IPS-15b (cell line): ENCODE measurements around the gene RAB5IF.
A peak's percentile ranks its signal among the peaks of the same experiment; 100 is the strongest.
"Not testable (repeated sequence)": the region's sequence is repeated elsewhere in the genome, so short reads cannot be mapped to it uniquely, and the experiment has no call there.

Experiments used
- H3K27me3 ChIP-seq: one replicate; pipeline ENCODE4 v1.6.1; 2013; ENCODE audit warnings: low read length; ENCODE audit not compliant: control insufficient read depth, insufficient read depth
- H3K36me3 ChIP-seq: one replicate; pipeline ENCODE4 v1.6.1; 2013; ENCODE audit warnings: low read length; ENCODE audit not compliant: control insufficient read depth, insufficient read depth
- H3K4me1 ChIP-seq: one replicate; pipeline ENCODE4 v1.6.1; 2013; ENCODE audit warnings: mild to moderate bottlenecking, low read length; ENCODE audit not compliant: control insufficient read depth, insufficient read depth
- H3K4me3 ChIP-seq: one replicate; pipeline ENCODE4 v1.5.1; 2013; ENCODE audit warnings: low read depth, low read length
- H3K9ac ChIP-seq: one replicate; pipeline ENCODE4 v1.6.1; 2013; ENCODE audit warnings: low read depth, mild to moderate bottlenecking, low read length
- H3K9me3 ChIP-seq: one replicate; pipeline ENCODE4 v1.6.1; 2013; ENCODE audit warnings: mild to moderate bottlenecking, low read length; ENCODE audit not compliant: control insufficient read depth, insufficient read depth

The RAB5IF gene

DNA sequence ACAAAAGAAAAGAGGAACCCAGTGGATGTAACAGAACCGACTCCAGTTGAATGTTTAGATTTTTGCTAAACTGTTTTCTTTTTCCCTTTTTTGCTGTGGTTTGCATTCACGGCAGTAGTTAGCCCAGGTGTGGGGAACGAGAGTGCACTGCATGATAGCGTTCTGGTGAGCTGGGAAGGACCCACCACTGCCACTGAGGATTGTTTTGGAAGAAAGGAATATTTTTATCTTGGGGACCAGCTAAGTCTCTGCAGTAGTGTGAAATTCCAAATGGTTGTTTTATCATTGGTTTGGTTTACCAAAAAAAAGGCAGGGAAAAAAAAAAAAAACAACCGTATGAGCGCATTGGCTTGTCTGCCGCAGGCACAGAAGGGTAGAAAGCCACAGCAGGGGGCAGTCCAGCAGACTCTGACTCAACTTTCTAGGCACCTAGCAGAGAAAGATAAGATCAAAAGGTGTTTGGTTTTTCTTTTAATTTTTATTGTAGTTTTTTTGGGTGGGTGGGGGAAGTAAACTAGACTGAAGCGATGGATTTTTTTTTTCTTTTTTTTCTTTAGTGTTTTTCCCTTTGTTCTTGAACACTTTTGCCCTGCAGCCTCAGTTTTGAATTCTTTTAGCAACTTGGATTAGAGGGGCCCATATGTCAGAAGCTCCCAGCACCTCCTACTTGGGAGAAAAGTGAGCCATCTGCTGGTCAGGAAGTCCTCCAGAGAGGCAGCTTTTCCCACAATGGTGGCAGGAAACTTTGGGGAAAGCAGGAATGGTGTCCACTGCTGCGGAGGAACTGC, 13.5 kb upstream of the RAB5IF start:
- Histone ChIP-seq H3K9ac (no peak overlapping the region), H3K27me3 (no peaks in the 10 kb centered on the region), H3K4me3 (no peak overlapping the region), H3K4me1 (peaks cover 12% of the 10 kb centered on the region), H3K36me3 (peaks cover 7% of the 10 kb centered on the region), H3K9me3 (no peaks in the 10 kb centered on the region)

DNA sequence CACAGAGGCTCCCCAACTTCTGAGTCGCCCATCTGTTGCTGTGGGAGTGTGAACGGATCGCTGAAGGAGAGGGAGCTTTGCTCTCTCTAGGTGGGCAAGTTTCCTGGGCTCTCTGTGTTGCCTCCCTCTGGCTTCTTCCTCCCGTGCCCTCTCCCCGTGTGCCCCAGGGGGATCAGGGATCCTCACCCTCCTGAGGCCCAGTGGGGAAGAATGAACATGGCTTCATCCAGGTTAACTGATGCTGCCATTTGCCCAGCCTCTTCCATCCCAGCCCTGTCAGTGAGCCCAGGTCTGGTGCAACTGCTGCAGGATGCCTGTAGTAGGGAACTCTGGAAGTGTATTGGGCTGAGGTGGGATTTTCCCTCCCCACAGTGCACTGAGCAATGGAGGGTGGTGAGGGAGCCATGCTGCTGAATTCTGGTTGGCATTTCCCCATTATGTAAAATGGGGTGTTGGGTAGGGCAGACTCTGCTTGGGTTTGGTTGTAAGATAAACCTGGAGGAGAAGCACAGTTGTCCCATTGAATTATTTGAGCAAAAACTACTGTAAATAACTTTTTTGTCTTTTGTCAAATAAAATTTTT, 12.1 kb upstream of the RAB5IF start:
- no peak overlapping the region for H3K9ac ChIP-seq
- H3K27me3 ChIP-seq: no peaks in the 10 kb centered on the region
- H3K36me3 ChIP-seq: peaks cover 7% of the 10 kb centered on the region
- no peak overlapping the region for H3K4me3 ChIP-seq
- H3K4me1 ChIP-seq: peaks cover 9% of the 10 kb centered on the region
- H3K9me3 ChIP-seq: no peaks in the 10 kb centered on the region

DNA sequence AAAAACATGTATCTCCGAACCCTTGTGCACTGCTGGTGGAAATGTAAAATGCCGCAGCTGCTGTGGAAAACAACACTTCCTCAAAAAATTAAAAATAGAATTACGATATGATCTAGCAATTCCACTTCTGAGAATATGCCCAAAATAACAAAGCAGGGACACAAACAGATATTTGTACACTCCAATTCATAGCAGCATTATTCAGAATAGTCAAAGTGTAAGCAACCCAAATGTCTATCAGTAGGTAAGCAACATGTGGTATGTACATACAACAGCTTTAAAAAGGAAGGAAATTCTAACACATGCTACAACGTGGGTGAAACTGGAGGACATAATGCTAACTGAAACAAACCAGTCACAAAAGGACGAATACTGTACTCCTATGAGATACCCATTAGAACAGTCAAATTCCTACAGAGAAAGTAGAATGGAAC, 5.7 kb upstream of the RAB5IF start:
- Histone ChIP-seq H3K4me3 (no peak overlapping the region), H3K9me3 (no peaks in the 10 kb centered on the region), H3K27me3 (no peaks in the 10 kb centered on the region), H3K36me3 (no peaks in the 10 kb centered on the region), H3K9ac (no peak overlapping the region), H3K4me1 (peaks cover 4% of the 10 kb centered on the region)

DNA sequence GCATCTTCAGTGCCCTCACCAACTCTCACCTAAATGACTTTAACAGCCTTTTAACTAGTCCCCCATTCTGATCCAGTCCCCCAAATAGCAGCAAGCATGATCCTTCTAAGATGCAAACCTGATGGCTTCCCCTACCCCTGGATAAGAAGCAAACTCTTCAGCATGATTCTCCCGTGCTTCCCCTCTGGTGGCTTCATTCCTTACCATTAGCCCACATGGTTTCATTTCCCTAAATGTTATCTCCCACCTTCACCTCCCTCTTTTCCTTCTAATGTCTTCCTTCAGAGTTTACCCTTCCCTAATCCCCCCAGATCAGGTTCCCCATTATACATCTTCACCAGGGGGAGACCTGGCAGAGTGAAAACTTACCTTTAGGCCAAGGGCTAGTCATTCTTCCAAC, 4.0 kb upstream of the RAB5IF start:
- no peaks in the 10 kb centered on the region for H3K9me3 ChIP-seq
- H3K36me3 ChIP-seq: no peaks in the 10 kb centered on the region
- H3K4me3 ChIP-seq: no peak overlapping the region
- no peaks in the 10 kb centered on the region for H3K27me3 ChIP-seq
- peaks cover 6% of the 10 kb centered on the region for H3K4me1 ChIP-seq
- no peak overlapping the region for H3K9ac ChIP-seq

DNA sequence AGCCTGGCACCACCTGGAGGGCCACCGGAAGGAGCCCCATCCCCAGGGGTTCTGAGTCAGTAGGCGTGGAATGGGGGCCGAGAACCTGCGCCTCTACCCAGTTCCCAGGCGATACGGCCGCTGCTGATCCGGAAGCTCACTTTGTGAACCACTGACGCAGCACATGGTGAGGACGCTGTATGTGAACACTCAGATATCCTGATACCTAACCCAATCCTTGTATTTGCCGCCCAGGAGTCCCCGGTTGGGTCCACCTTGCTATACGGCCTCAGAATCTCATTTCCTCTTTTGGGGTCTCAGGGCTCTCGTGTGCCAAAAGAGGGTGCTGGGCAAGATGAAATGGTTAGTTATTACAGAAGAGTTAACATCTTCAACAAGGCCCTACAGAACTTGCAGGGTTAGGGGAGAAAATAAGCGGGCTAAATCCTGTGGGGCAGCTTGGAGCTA, 604 bp upstream of the RAB5IF start:
- H3K4me3 ChIP-seq: peak overlapping the region; percentile 35
- H3K4me1 ChIP-seq: peaks cover 4% of the 10 kb centered on the region
- no peaks in the 10 kb centered on the region for H3K27me3 ChIP-seq
- peak overlapping the region; percentile 72 for H3K9ac ChIP-seq
- no peaks in the 10 kb centered on the region for H3K9me3 ChIP-seq
- H3K36me3 ChIP-seq: peaks cover 20% of the 10 kb centered on the region

DNA sequence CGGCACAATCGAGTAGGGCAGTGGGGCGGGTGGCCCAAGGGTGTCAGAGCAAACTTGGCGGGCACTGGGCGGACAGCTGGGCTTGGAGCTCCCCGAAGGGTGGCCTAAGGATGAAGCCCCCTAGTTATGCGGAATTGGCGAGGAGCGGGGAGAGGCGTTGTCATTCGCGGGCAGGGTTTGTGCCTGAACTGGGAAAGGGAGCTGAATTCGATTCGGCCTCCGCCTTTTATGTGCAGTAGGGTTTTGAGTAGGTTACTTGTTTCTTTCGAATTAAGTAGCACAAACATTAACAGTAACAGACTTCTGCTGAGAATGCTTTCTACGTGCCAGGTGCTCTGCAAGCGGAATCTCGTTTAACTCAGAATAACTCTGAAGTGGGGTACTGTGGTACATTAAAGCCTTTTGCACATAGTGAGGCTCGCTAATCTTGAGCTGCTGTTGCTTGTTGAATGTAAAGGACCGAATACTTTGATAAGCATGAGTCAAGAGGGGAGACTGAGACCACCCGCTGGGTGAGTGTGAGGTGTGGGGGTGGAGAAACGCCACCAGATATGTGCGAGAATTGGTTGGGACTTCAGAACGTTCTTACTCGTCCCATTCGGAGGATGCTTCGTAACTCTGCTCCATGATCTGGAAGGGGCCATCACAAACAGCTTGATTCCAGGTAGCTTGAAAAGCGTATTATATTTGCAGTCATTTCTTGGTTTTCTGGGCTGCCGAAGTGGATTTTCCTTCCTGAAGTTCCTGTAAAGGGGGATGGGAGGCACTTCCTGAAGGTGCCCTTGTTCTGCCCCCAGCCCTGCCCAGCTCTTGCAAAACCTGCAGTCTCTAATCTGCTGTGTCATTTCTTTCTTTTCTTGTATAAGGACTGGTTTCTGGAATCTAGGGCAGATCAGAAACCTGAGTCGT, 833 bp downstream of the RAB5IF start:
- Histone ChIP-seq H3K4me3 (peak overlapping the region; percentile 90), H3K9ac (peak overlapping the region; percentile 50), H3K27me3 (no peaks in the 10 kb centered on the region), H3K9me3 (no peaks in the 10 kb centered on the region), H3K36me3 (peaks cover 28% of the 10 kb centered on the region), H3K4me1 (peaks cover 4% of the 10 kb centered on the region)

DNA sequence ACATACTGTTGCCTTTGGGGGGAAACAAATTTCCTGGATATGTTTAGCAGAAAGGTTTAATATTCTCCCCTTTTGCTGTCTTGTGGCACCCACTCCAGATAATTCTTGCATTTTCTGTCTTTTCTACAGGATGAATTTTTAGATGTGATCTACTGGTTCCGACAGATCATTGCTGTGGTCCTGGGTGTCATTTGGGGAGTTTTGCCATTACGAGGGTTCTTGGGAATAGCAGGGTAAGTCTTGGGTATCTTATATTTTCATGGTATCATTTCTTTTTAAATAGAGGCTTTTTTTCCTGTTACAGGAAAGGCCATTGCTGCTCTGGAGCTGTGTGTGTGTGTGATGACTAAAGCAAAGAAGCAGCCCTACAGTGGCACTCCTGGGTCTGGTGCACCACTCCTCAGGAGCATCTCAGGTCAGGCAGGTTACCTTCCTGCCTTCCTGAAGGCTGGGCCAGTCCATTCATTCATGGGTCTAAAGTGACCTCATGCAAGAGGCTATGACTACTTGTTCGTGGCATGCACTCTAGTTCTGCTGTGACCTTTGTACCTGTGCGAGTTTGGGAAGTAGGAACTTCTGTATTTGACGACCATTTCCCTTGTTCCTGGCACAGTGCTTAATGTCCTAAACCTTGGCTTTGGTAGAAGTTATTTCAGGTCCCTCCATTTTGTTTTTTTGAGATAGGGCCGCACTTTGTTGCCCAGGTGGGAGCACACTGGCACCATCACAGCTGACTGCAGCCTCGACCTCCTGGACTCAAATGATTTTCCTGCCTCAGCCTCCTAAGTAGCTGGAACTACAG, 2.2 kb downstream of the RAB5IF start:
- Histone ChIP-seq H3K9ac (no peak overlapping the region), H3K4me3 (no peak overlapping the region), H3K36me3 (peaks cover 33% of the 10 kb centered on the region), H3K27me3 (no peaks in the 10 kb centered on the region), H3K4me1 (peaks cover 4% of the 10 kb centered on the region), H3K9me3 (no peaks in the 10 kb centered on the region)

DNA sequence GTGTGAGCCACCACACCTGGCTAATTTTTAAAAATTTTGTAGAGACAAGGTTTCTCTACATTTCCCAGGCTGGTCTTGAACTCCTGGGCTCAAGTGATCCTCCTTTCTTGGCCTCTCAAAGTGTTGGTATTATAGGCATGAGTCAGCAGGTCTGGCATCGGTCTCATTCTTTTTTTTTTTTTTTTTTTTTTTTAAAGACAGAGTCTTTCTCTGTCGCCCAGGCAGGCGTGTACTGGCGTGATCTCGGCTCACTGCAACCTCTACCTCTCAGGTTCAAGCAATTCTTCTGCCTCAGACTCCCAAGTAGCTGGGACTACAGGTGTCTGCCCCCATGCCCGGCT, 2.8 kb downstream of the RAB5IF start:
- not testable (repeated sequence) for H3K27me3 ChIP-seq, H3K9ac ChIP-seq, H3K4me1 ChIP-seq, H3K4me3 ChIP-seq, H3K9me3 ChIP-seq
- H3K36me3 ChIP-seq: peaks cover 36% of the 10 kb centered on the region

DNA sequence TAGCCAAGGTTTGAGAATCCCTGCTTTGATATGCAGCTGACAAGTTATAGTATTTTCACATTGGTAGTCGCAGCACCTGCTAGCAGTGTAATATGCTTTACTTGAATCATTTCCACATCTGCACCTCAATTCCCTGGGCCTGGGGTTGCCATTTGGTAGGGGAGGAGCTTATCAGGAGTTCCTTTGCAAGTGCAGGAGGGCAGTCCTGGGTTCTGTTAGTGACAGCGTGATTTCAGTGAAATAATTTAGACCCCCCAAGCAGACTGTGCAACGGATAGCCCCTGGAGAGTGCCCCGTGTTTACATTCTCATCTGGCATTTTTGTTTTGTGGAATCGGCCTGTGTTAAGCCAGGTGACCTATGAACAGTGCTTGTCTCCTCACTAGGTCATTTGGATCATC, 6.0 kb downstream of the RAB5IF start:
- H3K9ac ChIP-seq: no peak overlapping the region
- no peaks in the 10 kb centered on the region for H3K27me3 ChIP-seq
- no peaks in the 10 kb centered on the region for H3K9me3 ChIP-seq
- no peaks in the 10 kb centered on the region for H3K4me1 ChIP-seq
- peaks cover 41% of the 10 kb centered on the region for H3K36me3 ChIP-seq
- H3K4me3 ChIP-seq: no peak overlapping the region

DNA sequence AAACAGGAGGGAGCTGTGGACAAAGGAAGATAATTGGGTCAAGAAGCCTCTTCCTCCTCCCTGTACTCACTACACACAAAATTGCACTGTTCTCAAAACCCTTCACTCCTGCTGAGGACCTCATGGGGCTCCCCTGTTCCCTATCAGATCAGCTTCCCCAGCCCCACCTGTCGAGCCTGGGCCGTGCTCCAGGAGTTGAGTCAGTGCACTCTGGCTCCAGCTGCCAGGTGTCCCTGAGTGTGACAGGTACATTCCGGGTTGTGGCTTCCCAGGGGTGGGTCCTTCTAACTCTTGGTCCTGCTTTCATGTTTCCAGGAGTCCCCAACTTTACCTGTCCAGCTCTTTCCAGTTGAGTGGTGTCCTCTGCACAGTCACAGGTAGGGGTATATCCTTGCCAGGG, 8.4 kb downstream of the RAB5IF start:
- H3K4me3 ChIP-seq: no peak overlapping the region
- no peaks in the 10 kb centered on the region for H3K9me3 ChIP-seq
- H3K36me3 ChIP-seq: peaks cover 29% of the 10 kb centered on the region
- H3K27me3 ChIP-seq: no peaks in the 10 kb centered on the region
- no peaks in the 10 kb centered on the region for H3K4me1 ChIP-seq
- no peak overlapping the region for H3K9ac ChIP-seq
